Kidney (tissue), 14 donors: Measurements from ENCODE around the gene TENM4. TPM values are rescaled to one million over a fixed set of nuclear protein-coding genes. Genes with fewer than 3 reads are reported as not detected.
"Not testable (repeated sequence)": the region's sequence is repeated elsewhere in the genome, so short reads cannot be mapped to it uniquely, and the experiment has no call there.

Experiments used
- DNase-seq, 5 donors: peaks; one replicate each; pipeline ENCODE4 v3.0.0-alpha.2; 2013 to 2020
- FAIRE-seq: peaks from 2 replicates; lab custom pipeline; 2012; peaks lifted over from hg19 to GRCh38; lab: Jason Lieb, UNC
- H3K27ac ChIP-seq, 2 donors: one replicate each; pipeline ENCODE4 v1.7.0; 2013; ENCODE audit warnings: low read depth in 2 of 2, low read length in 2 of 2, inconsistent platforms in 1 of 2
- H3K27me3 ChIP-seq: one replicate; pipeline ENCODE4 v1.7.1; 2013; ENCODE audit warnings: low read length, inconsistent platforms; ENCODE audit not compliant: control insufficient read depth, insufficient read depth
- H3K36me3 ChIP-seq, 3 donors: one replicate each; pipeline versions ENCODE4 v1.7.0 to v1.7.1; 2013; ENCODE audit warnings: low read length in 3 of 3, control low read depth in 1 of 3, inconsistent platforms in 1 of 3; ENCODE audit not compliant: insufficient read depth in 3 of 3, control insufficient read depth in 2 of 3
- H3K4me1 ChIP-seq, 3 donors: one replicate each; pipeline versions ENCODE4 v1.7.0 to v1.7.1; 2013; ENCODE audit warnings: low read length in 3 of 3, inconsistent platforms in 1 of 3, low read depth in 1 of 3; ENCODE audit not compliant: control insufficient read depth in 2 of 3, insufficient read depth in 2 of 3
- H3K4me3 ChIP-seq, 3 donors: one replicate each; pipeline versions ENCODE4 v1.7.0 to v1.8.1; 2013; ENCODE audit warnings: low read length in 3 of 3, control low read depth in 1 of 3, inconsistent platforms in 1 of 3
- H3K9ac ChIP-seq, 3 donors: one replicate each; pipeline versions ENCODE4 v1.7.0 to v1.7.1; 2013; ENCODE audit warnings: low read length in 3 of 3, control low read depth in 1 of 3, inconsistent platforms in 1 of 3
- H3K9me3 ChIP-seq, 3 donors: one replicate each; pipeline versions ENCODE4 v1.7.0 to v1.7.1; 2013; ENCODE audit warnings: low read length in 3 of 3, control low read depth in 1 of 3, inconsistent platforms in 1 of 3; ENCODE audit not compliant: control insufficient read depth in 2 of 3, insufficient read depth in 1 of 3
- CTCF ChIP-seq: IDR thresholded peaks from 3 replicates; pipeline ENCODE4 v1.5.1; 2012; ENCODE audit warnings: mild to moderate bottlenecking, moderate library complexity, borderline replicate concordance; ENCODE audit not compliant: insufficient read depth; ENCODE audit errors: extremely low read depth
- intact Hi-C: fragments of 100-400 bp; cut with DNase I; formaldehyde crosslinking; loops from one replicate; pipeline ENCODE4 v1.11.1; 2022
- polyA plus RNA-seq: library from polyadenylated mRNA; stranded (reverse); fragments of 350-450 nt; fragmentation: Illumina TruSeq; extraction: RNeasy Lipid Tissue Mini Kit (QIAGEN cat#74804); gene quantifications from one replicate; pipeline ENCODE4 v1.2.3, GENCODE V29; 2014; ENCODE audit warnings: low read depth, low replicate concordance; ENCODE audit not compliant: insufficient read depth
- total RNA-seq: library from RNA; stranded (reverse); fragmentation: NEBNext Ultra II Directional; extraction: Animal tissue kit (Norgen Biotek cat#: 25700); gene quantifications from one replicate; pipeline ENCODE4 v1.2.1, GENCODE V29; 2021
- donor health status: control.
- donor health status: control.
- donor health status: control.
- donor health status: control.
- donor health status: control.
- donor health status: DM: yes; HTN: yes; CAD: no.
- donor health status: Normal renal cell carcinoma (clear cell type).

TENM4 gene
- total and polyA plus RNA-seq, 2 donors from 2014 or later = 0.34 to 31.0 TPM

- Histone ChIP-seq H3K27me3 (no peaks in the 10 kb centered on the region), H3K9ac (no peak overlapping the region), H3K4me1 (no peaks in the 10 kb centered on the region), H3K27ac (no peak overlapping the region), H3K4me3 (no peak overlapping the region), H3K36me3 (no peaks in the 10 kb centered on the region), H3K9me3 (no peaks in the 10 kb centered on the region)
- DNase-seq = no peak
- TF ChIP-seq CTCF = no peak
- no peak for FAIRE-seq
- intact Hi-C loops = no loop called here
These were observed 611.7 kb downstream of the TENM4 start for GRCh38 chr11:78829146-78829545.

GRCh38 chr11:78828676-78829075 lies 612.2 kb downstream of the TENM4 start:
- no peaks in the 10 kb centered on the region for H3K27me3 ChIP-seq
- DNase-seq = no peak
- no peaks in the 10 kb centered on the region for H3K9me3 ChIP-seq
- peaks cover 0 to under 1% (median 0%) of the 10 kb centered on the region in 3 donors for H3K4me1 ChIP-seq
- H3K4me3 ChIP-seq = no peak overlapping the region
- TF ChIP-seq CTCF = no peak
- no peak for FAIRE-seq
- H3K36me3 ChIP-seq = no peaks in the 10 kb centered on the region
- H3K27ac ChIP-seq = no peak overlapping the region
- intact Hi-C loops = no loop called here
- H3K9ac ChIP-seq = no peak overlapping the region

GRCh38 chr11:78827291-78827690 lies 613.5 kb downstream of the TENM4 start:
- H3K4me1 ChIP-seq, H3K9ac ChIP-seq, H3K9me3 ChIP-seq, H3K27me3 ChIP-seq, H3K4me3 ChIP-seq, H3K36me3 ChIP-seq, H3K27ac ChIP-seq, FAIRE-seq, DNase-seq, intact Hi-C loops: not testable (repeated sequence)

- H3K9me3 ChIP-seq = no peaks in the 10 kb centered on the region
- TF ChIP-seq CTCF = no peak
- DNase-seq (peak in 1 of 5 donors; percentile 35), FAIRE-seq (no peak)
- H3K9ac ChIP-seq = no peak overlapping the region
- H3K27ac ChIP-seq = no peak overlapping the region
- intact Hi-C loops = no loop called here
- H3K4me1 ChIP-seq = peaks cover 0 to 5% (median 2%) of the 10 kb centered on the region in 3 donors
- H3K36me3 ChIP-seq = no peaks in the 10 kb centered on the region
- H3K4me3 ChIP-seq = no peak overlapping the region
- no peaks in the 10 kb centered on the region for H3K27me3 ChIP-seq
These were observed 615.2 kb downstream of the TENM4 start for GRCh38 chr11:78825591-78826020.
